Upper lobe of right lung (tissue), 1 donor: ENCODE data around the gene FREY1. TPM values are rescaled to one million over a fixed set of nuclear protein-coding genes. Genes with fewer than 3 reads are reported as not detected.
A peak's percentile ranks its signal among the peaks of the same experiment; 100 is the strongest.

ENCODE experiments used
- ATAC-seq: fragments of 200-7000 bp; cut with Tn5 transposase; one replicate; pipeline ENCODE4 v1.9.1; 2020; ENCODE audit warnings: mild to moderate bottlenecking, moderate library complexity
- DNase-seq: peaks from one replicate; pipeline ENCODE4 v3.0.0-alpha.2; 2020
- H3K27ac ChIP-seq: fragments of 200-600 bp; one replicate; pipeline ENCODE4 v1.8.0; 2022
- H3K27me3 ChIP-seq: fragments of 200-600 bp; one replicate; pipeline ENCODE4 v1.8.0; 2022; ENCODE audit warnings: mild to moderate bottlenecking
- H3K36me3 ChIP-seq: fragments of 200-600 bp; one replicate; pipeline ENCODE4 v1.8.0; 2022
- H3K4me1 ChIP-seq: fragments of 200-600 bp; one replicate; pipeline ENCODE4 v1.8.0; 2022
- H3K4me3 ChIP-seq: fragments of 200-600 bp; one replicate; pipeline ENCODE4 v1.8.0; 2022; ENCODE audit warnings: mild to moderate bottlenecking
- H3K9me3 ChIP-seq: fragments of 200-600 bp; one replicate; pipeline ENCODE4 v1.8.0; 2022
- CTCF ChIP-seq: fragments of 200-600 bp; IDR thresholded peaks from one replicate; pipeline ENCODE4 v1.8.0; 2022; ENCODE audit warnings: antibody characterized with exemption
- intact Hi-C: fragments of 100-400 bp; cut with DNase I; formaldehyde crosslinking; loops from one replicate; pipeline ENCODE4 v1.11.0; 2022
- total RNA-seq: library from RNA; stranded (reverse); fragmentation: NEBNext Ultra II Directional; extraction: Animal tissue kit (Norgen Biotek cat#: 25700); gene quantifications from one replicate; pipeline ENCODE4 v1.2.1, GENCODE V29; 2021
- donor health status: DM: no; HTN: yes; CAD: no; lungs with severe emphysema.

FREY1 gene
- total RNA-seq, 1 donor from 2014 or later: 0.75 TPM

DNA sequence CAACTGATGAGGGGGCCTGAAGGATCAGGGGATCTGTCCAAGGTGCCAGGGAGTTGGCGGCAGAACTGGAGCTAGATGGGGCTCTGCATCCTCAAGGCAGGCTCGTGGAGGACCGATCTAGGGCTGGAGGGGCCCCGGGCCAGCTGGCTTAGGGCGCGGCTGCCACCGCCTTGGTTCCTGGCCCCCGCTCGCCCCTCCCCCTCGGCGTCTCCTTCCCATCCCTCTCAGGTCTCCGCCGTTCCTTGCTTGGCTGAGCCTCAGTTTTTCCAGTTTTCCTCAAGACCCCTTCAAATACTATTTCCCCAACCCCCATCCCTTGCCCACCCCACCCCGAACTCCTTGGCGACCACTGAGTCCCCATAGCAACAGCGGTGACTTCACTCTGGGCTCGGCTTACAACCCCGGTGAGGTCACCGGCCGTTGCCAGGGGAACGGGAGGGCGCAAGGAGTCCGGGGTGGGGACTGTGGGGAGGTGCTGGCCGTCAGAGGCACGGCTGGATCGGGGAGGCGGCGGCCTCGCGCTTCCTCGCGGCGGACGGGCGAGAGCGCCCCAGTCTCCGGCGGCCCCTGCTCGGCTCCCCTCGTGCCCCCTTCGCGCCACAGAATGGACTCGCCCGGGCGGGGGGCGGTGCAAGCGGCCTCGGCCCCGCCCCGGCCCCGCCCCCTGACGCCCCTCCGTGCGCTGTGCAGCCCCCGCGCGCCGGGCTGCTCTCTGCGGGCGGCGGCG is 7.5 kb downstream of the FREY1 start:
- H3K27me3 ChIP-seq: no peaks in the 10 kb centered on the region
- H3K36me3 ChIP-seq: no peaks in the 10 kb centered on the region
- H3K27ac ChIP-seq: no peak overlapping the region
- DNase-seq (peak; percentile 91), ATAC-seq (peak; percentile 81)
- H3K4me1 ChIP-seq: peaks cover 12% of the 10 kb centered on the region
- H3K9me3 ChIP-seq: no peaks in the 10 kb centered on the region
- intact Hi-C loops: no loop called here
- no peak for TF ChIP-seq CTCF
- H3K4me3 ChIP-seq: peak overlapping the region; percentile 58

DNA sequence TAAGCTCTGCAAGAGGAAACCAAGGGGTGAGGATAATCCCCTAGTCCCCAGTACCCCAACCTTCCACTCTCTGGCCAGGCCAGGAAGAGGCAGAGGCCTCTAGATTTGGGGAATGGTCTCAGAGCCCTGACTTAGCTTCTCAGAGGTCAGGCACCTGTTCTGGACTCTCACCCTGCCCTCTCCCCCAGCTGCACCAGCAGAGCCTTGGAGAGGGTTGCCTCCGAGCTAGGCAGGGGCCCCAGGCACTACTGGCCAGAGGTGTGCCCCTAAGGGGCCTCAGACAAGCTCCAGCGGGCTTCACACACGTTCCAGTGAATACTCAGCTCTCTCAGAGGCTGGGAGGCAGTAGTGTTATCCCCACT is 8.0 kb downstream of the FREY1 start:
- Histone ChIP-seq H3K27ac (no peak overlapping the region), H3K4me1 (peaks cover 12% of the 10 kb centered on the region), H3K36me3 (no peaks in the 10 kb centered on the region), H3K9me3 (no peaks in the 10 kb centered on the region), H3K4me3 (peak overlapping the region; percentile 58), H3K27me3 (no peaks in the 10 kb centered on the region)
- TF ChIP-seq CTCF: no peak
- no peak for ATAC-seq
- no peak for DNase-seq
- intact Hi-C loops: no loop called here

DNA sequence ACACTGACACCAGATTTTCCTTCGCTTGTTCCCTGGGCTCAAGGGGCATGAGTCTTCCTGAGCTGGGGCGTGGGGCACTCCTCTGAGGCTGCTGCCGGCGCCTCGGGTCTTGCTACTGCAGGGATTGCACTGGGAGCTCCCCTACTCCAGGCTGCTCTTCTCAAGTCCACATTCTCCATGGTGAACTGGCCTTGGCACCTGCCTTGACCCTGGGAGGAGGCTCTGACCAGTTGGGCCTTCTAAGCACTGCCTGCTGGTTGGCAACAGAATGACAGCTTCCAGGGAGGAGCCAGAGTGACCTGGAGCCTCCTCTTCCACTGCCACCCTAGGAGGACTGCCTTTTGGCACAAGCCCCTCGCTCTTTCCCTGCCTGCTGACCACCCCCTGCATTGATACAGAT is 9.5 kb downstream of the FREY1 start:
- H3K36me3 ChIP-seq: no peaks in the 10 kb centered on the region
- H3K27me3 ChIP-seq: no peaks in the 10 kb centered on the region
- no peak for DNase-seq
- H3K27ac ChIP-seq: no peak overlapping the region
- H3K9me3 ChIP-seq: no peaks in the 10 kb centered on the region
- peaks cover 12% of the 10 kb centered on the region for H3K4me1 ChIP-seq
- H3K4me3 ChIP-seq: no peak overlapping the region
- intact Hi-C loops: no loop called here
- no peak for TF ChIP-seq CTCF
- no peak for ATAC-seq

GRCh38 chr11:45896422-45896984 is 10.6 kb downstream of the FREY1 start:
- ATAC-seq: no peak
- intact Hi-C loops: no loop called here

DNA sequence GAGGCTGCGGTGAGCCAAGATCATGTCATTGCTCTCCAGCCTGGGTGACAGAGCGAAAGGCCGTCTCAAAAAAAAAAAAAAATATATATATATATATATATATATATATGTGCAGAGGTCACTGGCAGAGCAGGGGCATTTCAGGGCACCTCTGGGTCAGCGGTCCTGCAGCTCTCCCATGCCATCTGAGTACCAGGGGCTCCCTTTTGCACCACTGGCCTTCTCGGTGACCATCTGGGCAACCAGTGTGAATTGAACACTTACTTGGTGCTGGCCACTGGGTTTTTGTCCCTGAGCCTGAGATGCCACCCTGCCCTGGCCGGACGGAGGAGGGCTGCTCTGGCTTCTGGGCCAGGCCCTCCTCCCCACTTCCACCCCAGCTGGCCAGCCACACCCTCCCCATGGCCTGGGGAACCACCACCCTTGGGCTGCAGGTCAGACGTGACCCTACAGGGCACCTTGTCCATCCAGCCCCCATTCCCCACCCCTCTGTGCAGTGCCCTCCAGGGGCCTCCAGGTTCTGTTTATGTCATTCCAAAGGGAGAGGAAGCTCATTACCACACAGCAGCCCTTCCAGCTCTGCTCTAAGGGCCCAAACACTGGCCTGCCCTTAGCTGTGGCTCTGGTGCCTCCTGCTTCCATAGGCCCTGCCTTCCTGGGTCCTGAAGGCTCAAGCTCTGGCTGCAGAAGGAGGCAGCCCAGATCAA is 11.4 kb downstream of the FREY1 start:
- H3K4me3 ChIP-seq: no peak overlapping the region
- DNase-seq (no peak), ATAC-seq (no peak)
- no peak overlapping the region for H3K27ac ChIP-seq
- no peaks in the 10 kb centered on the region for H3K27me3 ChIP-seq
- intact Hi-C loops: no loop called here
- no peak for TF ChIP-seq CTCF
- H3K4me1 ChIP-seq: peaks cover 7% of the 10 kb centered on the region
- H3K9me3 ChIP-seq: no peaks in the 10 kb centered on the region
- H3K36me3 ChIP-seq: no peaks in the 10 kb centered on the region

More at GRCh38 chr11:45896422-45896984, 10.6 kb downstream of the FREY1 start:
- H3K4me3 ChIP-seq: no peak overlapping the region
- peaks cover 12% of the 10 kb centered on the region for H3K4me1 ChIP-seq
- no peaks in the 10 kb centered on the region for H3K9me3 ChIP-seq
- H3K27ac ChIP-seq: no peak overlapping the region
- H3K36me3 ChIP-seq: no peaks in the 10 kb centered on the region
- DNase-seq: no peak
- no peaks in the 10 kb centered on the region for H3K27me3 ChIP-seq
- TF ChIP-seq CTCF: no peak
